ENCODE data around the gene MUSTN1.

MUSTN1 gene

DNA sequence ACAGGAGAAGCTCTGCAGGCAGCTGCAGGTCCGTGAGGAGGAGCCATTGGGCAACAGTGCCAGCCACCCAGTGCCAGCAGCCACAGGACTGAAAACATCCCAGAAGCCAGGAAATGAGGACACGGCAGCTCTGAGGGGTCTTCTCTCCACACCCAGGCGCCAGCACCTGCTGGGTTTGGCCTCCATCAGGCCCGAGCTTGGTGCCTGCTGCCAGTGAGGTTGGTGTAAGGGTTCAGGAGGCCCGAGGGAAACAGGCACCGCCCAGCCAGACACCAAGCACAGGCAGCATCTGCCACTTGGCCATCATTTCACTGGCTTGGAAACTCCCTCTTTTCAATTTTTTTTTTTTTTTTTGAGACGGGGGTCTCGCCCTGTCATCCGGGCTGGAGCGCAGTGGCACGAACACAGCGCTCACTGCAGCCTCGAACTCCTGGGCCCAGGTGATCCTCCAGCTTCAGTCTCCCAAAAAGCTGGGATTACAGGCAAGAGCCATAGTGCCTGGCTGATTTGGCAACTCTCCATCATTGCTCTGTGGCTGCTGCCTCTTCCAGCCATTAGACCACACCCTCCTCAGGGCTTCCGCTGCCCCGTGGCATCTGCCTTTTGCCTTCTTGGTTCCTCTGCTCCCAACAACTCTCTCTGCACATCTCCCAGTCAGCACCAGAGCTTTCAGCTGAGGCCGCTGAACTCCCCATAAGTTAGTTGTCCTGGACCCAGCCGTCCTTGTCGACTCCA is 41.7 kb downstream of the MUSTN1 start:
- Histone ChIP-seq H3K4me3 (ENCODE audit: low read depth, low read length) (no peak overlapping the region), H3K27me3 (ENCODE audit: insufficient read depth, low read length) (no peaks in the 10 kb centered on the region), H3K36me3 (ENCODE audit: insufficient read depth, low read length) (no peaks in the 10 kb centered on the region), H2AFZ (ENCODE audit: low read length, unreplicated experiment) (no peak overlapping the region), H3K27ac (ENCODE audit: low read depth, low read length) (no peak overlapping the region), H3K4me1 (ENCODE audit: control insufficient read depth, insufficient read depth, low read length, unreplicated experiment) (no peaks in the 10 kb centered on the region), H3K79me2 (ENCODE audit: control insufficient read depth, insufficient read depth, low read length, unreplicated experiment) (no peaks in the 10 kb centered on the region)

DNA sequence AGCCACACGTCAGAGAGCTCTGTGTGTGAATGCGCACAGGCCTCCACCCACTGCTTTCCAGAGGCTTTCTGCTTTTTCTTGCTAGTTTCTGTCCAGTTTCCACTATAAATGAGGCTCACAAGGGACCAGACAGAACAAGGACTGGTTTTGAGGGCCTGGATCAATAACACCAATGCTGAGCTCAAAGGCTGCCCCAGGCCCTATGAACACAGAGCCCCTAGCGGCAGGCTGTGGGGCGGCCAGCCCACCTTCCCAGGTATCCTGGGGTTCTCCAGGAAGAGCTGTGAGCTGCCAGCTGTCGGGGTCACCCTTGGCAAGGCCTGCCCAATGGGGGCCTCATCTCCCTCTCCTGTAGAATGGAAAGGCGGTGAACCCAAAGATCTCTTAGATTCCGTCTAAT is 42.4 kb downstream of the MUSTN1 start:
- Histone ChIP-seq H2AFZ (ENCODE audit: low read length, unreplicated experiment) (no peak overlapping the region), H3K4me1 (ENCODE audit: control insufficient read depth, insufficient read depth, low read length, unreplicated experiment) (no peaks in the 10 kb centered on the region), H3K27me3 (ENCODE audit: insufficient read depth, low read length) (no peaks in the 10 kb centered on the region)

DNA sequence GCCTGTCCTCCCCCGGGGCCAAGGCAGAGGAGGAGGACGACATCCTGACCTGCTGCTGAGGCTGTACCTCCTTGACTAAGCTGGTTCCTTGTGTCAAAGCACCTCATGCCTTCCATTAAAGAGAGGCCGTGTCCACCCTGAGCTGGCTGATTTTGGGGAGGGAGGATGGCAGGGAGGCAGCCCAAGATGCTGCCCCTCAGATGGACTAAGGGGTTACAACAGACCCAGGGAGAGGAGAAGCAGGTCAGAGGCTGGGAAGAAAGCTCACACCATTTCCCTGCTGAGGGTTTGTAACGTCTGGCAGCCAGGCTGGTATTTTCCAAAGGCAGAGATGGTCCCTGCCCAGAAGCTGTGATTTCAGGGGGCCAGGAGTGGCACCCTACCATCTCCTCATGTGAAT is 42.9 kb downstream of the MUSTN1 start:
- H3K79me2 ChIP-seq (ENCODE audit: control insufficient read depth, insufficient read depth, low read length, unreplicated experiment), result no peaks in the 10 kb centered on the region
- H3K4me1 ChIP-seq (ENCODE audit: control insufficient read depth, insufficient read depth, low read length, unreplicated experiment), result no peaks in the 10 kb centered on the region
- no peak overlapping the region for H2AFZ ChIP-seq (ENCODE audit: low read length, unreplicated experiment)
- H3K4me3 ChIP-seq (ENCODE audit: low read depth, low read length), result no peak overlapping the region
- no peak overlapping the region for H3K27ac ChIP-seq (ENCODE audit: low read depth, low read length)
- no peaks in the 10 kb centered on the region for H3K36me3 ChIP-seq (ENCODE audit: insufficient read depth, low read length)
- no peaks in the 10 kb centered on the region for H3K27me3 ChIP-seq (ENCODE audit: insufficient read depth, low read length)

More for the DNA sequence above, 42.4 kb downstream of the MUSTN1 start:
- Histone ChIP-seq H3K79me2 (ENCODE audit: control insufficient read depth, insufficient read depth, low read length, unreplicated experiment) (no peaks in the 10 kb centered on the region), H3K27ac (ENCODE audit: low read depth, low read length) (no peak overlapping the region), H3K4me3 (ENCODE audit: low read depth, low read length) (no peak overlapping the region), H3K36me3 (ENCODE audit: insufficient read depth, low read length) (no peaks in the 10 kb centered on the region)

DNA sequence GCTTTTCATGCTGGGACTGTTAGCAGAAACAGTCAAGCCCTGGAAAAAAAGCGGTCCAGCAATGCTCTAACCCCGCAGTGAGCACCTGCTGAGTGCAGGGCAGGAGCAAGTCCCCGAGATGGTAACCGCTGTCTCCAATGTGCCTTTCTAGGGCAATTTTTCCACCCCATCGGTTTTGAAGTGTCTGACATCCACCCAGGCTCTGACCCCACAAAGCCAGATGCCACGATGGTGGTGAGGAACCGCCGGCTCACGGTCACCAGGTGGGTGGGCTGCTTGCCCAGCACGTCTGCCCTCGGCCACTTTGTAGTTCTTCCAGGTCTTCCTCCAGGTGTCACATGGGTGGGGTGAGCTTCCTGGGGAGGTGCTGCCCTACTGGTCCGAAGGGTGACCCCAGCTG is 43.5 kb downstream of the MUSTN1 start:
- no peaks in the 10 kb centered on the region for H3K36me3 ChIP-seq (ENCODE audit: insufficient read depth, low read length)
- no peak overlapping the region for H3K27ac ChIP-seq (ENCODE audit: low read depth, low read length)
- H2AFZ ChIP-seq (ENCODE audit: low read length, unreplicated experiment), result no peak overlapping the region
- no peaks in the 10 kb centered on the region for H3K4me1 ChIP-seq (ENCODE audit: control insufficient read depth, insufficient read depth, low read length, unreplicated experiment)
- H3K79me2 ChIP-seq (ENCODE audit: control insufficient read depth, insufficient read depth, low read length, unreplicated experiment), result no peaks in the 10 kb centered on the region
- H3K4me3 ChIP-seq (ENCODE audit: low read depth, low read length), result no peak overlapping the region
- no peaks in the 10 kb centered on the region for H3K27me3 ChIP-seq (ENCODE audit: insufficient read depth, low read length)

DNA sequence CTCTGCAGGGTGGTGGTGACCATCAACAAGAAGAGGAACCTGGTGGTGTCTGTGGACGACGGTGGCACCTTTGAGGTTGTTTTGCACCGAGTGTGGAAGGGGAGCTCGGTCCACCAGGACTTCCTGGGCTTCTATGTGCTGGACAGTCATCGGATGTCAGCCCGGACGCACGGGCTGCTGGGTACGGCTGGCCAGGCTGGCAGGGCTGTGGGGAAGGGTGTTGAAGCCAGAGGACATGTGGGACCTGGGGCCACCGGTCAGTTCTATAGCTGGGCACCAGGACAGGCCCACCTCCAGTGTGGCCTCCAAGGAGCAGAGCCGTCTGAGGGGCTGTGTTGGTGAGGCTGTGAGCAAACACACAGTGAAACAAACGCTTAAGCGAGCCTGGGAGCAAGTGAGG is 44.1 kb downstream of the MUSTN1 start:
- Histone ChIP-seq H3K36me3 (ENCODE audit: insufficient read depth, low read length) (no peaks in the 10 kb centered on the region), H3K27ac (ENCODE audit: low read depth, low read length) (no peak overlapping the region), H3K27me3 (ENCODE audit: insufficient read depth, low read length) (no peaks in the 10 kb centered on the region), H2AFZ (ENCODE audit: low read length, unreplicated experiment) (no peak overlapping the region), H3K4me1 (ENCODE audit: control insufficient read depth, insufficient read depth, low read length, unreplicated experiment) (no peaks in the 10 kb centered on the region), H3K79me2 (ENCODE audit: control insufficient read depth, insufficient read depth, low read length, unreplicated experiment) (no peaks in the 10 kb centered on the region), H3K4me3 (ENCODE audit: low read depth, low read length) (no peak overlapping the region)

DNA sequence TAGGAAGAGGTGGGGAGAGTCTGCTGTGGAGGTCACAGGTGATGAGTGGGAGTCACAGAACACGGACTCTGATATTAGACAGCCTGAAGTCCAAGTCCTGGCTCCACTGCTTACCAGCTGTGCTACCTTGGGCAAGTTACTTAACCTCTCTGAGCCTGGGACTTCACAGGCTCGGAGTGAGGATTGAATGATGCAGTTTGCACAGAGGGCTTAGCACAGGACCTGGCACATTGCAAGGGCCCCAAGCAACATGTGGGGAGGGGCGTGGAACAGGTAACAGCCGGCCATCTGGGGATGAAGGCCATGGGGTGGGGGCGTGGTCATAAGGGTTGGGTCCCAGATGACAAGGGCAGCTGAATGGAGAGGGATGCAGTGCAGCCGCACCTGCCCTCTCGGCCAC is 44.5 kb downstream of the MUSTN1 start:
- Histone ChIP-seq H3K4me1 (ENCODE audit: control insufficient read depth, insufficient read depth, low read length, unreplicated experiment) (no peaks in the 10 kb centered on the region), H3K79me2 (ENCODE audit: control insufficient read depth, insufficient read depth, low read length, unreplicated experiment) (no peaks in the 10 kb centered on the region), H3K27ac (ENCODE audit: low read depth, low read length) (no peak overlapping the region)

DNA sequence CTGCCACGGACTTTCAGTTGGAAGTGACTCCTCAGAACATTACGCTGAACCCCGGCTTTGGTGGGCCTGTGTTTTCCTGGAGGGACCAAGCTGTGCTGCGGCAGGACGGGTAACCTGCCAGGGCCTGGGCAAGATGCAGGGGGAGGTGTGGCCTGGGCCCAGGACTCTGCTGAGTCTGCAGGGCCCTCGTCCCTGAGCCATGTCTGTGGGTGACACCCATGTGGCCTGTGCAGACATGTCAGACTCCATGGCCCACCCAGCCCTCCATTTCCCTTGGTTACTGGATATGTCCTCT is 45.1 kb downstream of the MUSTN1 start:
- H3K4me1 ChIP-seq (ENCODE audit: control insufficient read depth, insufficient read depth, low read length, unreplicated experiment), result no peaks in the 10 kb centered on the region
- H3K4me3 ChIP-seq (ENCODE audit: low read depth, low read length), result no peak overlapping the region
- no peaks in the 10 kb centered on the region for H3K79me2 ChIP-seq (ENCODE audit: control insufficient read depth, insufficient read depth, low read length, unreplicated experiment)

More for the DNA sequence above, 44.5 kb downstream of the MUSTN1 start:
- Histone ChIP-seq H3K4me3 (ENCODE audit: low read depth, low read length) (no peak overlapping the region), H2AFZ (ENCODE audit: low read length, unreplicated experiment) (no peak overlapping the region), H3K36me3 (ENCODE audit: insufficient read depth, low read length) (no peaks in the 10 kb centered on the region), H3K27me3 (ENCODE audit: insufficient read depth, low read length) (no peaks in the 10 kb centered on the region)

DNA sequence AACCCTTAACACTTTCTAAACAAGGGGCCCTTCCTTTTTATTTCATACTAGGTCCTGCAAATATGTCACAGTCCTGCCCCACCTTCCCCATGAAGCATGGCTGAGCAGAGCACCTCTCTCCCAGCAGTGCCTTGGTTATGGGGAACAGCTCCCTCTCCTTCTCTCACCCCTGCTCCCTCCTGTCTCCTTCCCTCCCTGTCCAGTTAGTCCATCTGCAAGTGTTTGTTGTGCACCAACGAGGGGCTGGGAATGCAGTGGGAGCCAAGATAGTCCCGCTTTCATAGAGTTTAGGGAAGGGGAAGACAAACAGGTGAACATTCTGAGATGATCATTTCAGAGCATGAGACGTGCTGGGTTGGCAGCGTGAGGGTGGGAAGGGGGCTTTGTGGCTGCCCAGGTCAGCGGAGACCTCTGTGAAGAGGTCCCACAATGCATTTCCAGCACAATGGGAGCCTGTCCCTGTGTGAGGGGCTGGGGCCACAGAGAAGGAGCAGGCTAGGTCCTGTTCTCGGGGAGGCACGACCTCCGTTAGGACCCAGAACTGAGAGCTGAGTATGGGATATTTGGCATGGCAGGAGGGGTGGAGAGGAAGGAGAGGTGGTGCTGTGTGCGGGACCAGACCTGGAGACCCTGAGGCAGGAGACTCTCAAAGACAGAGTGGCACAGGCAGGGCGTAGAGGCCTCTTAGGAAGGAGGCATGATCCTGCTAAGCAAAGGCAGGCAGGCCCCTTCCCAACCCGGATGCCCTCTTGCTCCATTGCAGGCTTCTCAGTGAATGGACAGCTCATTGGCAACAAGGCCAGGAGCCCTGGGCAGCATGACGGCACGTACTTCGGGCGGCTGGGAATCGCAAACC is 45.7 kb downstream of the MUSTN1 start:
- no peak overlapping the region for H2AFZ ChIP-seq (ENCODE audit: low read length, unreplicated experiment)
- H3K79me2 ChIP-seq (ENCODE audit: control insufficient read depth, insufficient read depth, low read length, unreplicated experiment), result no peaks in the 10 kb centered on the region
- no peak overlapping the region for H3K27ac ChIP-seq (ENCODE audit: low read depth, low read length)
- H3K36me3 ChIP-seq (ENCODE audit: insufficient read depth, low read length), result no peaks in the 10 kb centered on the region
- no peaks in the 10 kb centered on the region for H3K4me1 ChIP-seq (ENCODE audit: control insufficient read depth, insufficient read depth, low read length, unreplicated experiment)
- H3K27me3 ChIP-seq (ENCODE audit: insufficient read depth, low read length), result no peaks in the 10 kb centered on the region
- H3K4me3 ChIP-seq (ENCODE audit: low read depth, low read length), result no peak overlapping the region

More for the DNA sequence above, 45.1 kb downstream of the MUSTN1 start:
- no peak overlapping the region for H2AFZ ChIP-seq (ENCODE audit: low read length, unreplicated experiment)
- H3K27me3 ChIP-seq (ENCODE audit: insufficient read depth, low read length), result no peaks in the 10 kb centered on the region
- H3K27ac ChIP-seq (ENCODE audit: low read depth, low read length), result no peak overlapping the region
- no peaks in the 10 kb centered on the region for H3K36me3 ChIP-seq (ENCODE audit: insufficient read depth, low read length)

DNA sequence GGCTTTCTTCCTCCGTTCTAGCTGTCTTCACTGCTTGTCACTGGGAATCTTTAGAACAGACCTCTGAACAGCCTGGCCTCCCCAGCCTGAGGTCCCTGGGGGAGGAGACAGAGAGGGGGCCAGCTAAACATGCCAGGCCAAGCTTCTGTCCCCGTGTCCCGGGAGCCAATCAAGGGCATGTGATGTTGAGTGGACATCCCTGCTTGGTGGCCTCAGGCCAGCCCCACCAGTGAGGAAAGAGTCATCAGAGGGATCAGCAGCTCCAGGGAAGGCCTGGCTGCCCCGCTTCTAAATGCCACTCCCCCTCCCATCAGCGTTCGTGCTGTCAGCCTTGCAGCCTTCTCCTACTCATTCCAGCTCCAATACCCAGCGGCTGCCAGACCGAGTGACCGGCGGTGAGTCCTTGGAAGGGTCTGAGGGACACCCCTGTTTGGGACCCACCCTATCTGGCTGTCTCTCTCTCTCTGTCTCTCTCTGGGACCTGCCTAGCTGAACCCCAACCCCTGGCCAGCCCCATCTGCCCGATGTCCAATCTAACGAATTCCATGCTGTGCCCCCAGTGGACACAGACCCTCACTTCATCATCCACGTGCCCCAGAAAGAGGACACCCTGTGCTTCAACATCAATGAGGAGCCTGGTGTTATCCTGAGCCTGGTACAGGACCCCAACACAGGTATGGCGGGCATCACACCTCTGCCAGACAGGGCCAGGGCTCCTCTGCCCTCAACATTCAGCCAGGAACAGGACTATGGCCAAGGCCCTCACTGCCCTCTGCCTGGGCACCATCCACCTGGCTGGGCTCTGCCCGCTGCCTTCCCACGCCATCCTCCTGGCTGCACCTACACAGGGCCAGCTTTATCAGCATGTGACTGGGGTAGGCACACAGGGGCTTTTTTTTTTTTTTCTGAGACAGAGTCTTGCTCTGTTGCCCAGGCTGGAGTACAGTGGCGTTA is 46.9 kb downstream of the MUSTN1 start:
- Histone ChIP-seq H3K4me3 (ENCODE audit: low read depth, low read length) (no peak overlapping the region), H2AFZ (ENCODE audit: low read length, unreplicated experiment) (no peak overlapping the region), H3K36me3 (ENCODE audit: insufficient read depth, low read length) (no peaks in the 10 kb centered on the region), H3K79me2 (ENCODE audit: control insufficient read depth, insufficient read depth, low read length, unreplicated experiment) (no peaks in the 10 kb centered on the region), H3K4me1 (ENCODE audit: control insufficient read depth, insufficient read depth, low read length, unreplicated experiment) (no peaks in the 10 kb centered on the region), H3K27ac (ENCODE audit: low read depth, low read length) (no peak overlapping the region), H3K27me3 (ENCODE audit: insufficient read depth, low read length) (peaks cover 9% of the 10 kb centered on the region)

DNA sequence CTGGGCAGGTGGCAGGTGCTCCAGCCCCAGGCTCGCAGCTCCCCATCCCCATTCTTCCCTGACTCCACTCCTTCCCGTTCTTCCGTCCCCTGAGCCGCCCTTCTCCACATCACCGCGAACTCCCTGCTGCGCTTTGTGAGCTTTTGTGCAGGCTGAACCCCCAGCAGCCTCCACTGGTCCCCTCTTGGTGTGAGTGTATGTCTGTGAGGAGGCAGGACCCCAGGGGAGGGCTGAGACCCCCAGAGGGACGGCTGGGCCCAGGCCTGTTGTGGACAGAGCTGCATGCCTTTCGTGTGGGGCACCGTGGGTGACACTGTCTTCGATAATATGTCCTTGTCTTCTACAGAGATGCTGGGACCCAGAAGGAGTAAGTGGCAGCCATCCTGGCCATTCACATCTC is 47.6 kb downstream of the MUSTN1 start:
- Histone ChIP-seq H3K4me1 (ENCODE audit: control insufficient read depth, insufficient read depth, low read length, unreplicated experiment) (no peaks in the 10 kb centered on the region), H3K27ac (ENCODE audit: low read depth, low read length) (no peak overlapping the region), H3K36me3 (ENCODE audit: insufficient read depth, low read length) (no peaks in the 10 kb centered on the region), H3K27me3 (ENCODE audit: insufficient read depth, low read length) (peaks cover 16% of the 10 kb centered on the region), H3K79me2 (ENCODE audit: control insufficient read depth, insufficient read depth, low read length, unreplicated experiment) (no peaks in the 10 kb centered on the region), H3K4me3 (ENCODE audit: low read depth, low read length) (no peak overlapping the region), H2AFZ (ENCODE audit: low read length, unreplicated experiment) (no peak overlapping the region)
